ENCODE results near the gene MPST.
A peak's percentile ranks its signal among the peaks of the same experiment; 100 is the strongest.

MPST gene

GRCh38 chr22:37050913-37051312, 31.4 kb downstream of the MPST start:
- DNase-seq (ENCODE audit: low read depth): no peak
- no peak overlapping the region for H3K4me3 ChIP-seq (ENCODE audit: control insufficient read depth, low read depth, low read length)
- TF ChIP-seq CTCF (IDR thresholded peaks at IDR 0.05; ENCODE audit: control insufficient read depth, insufficient read depth, low read depth, low read length, missing control alignments): no peak

GRCh38 chr22:37051391-37052385, 32.1 kb downstream of the MPST start, which contains the start of gene KCTD17:
TSS of gene KCTD17 (plus strand) at chr22:37051742. CDS start at chr22:37051761, 19 bp downstream.
- TF ChIP-seq CTCF (IDR thresholded peaks at IDR 0.05; ENCODE audit: control insufficient read depth, insufficient read depth, low read depth, low read length, missing control alignments): no peak
- no peak for DNase-seq (ENCODE audit: low read depth)
- peak within 1 kb of the TSS; percentile 64 for H3K4me3 ChIP-seq (ENCODE audit: control insufficient read depth, low read depth, low read length)

- peak overlapping the region; percentile 64 for H3K4me3 ChIP-seq (ENCODE audit: control insufficient read depth, low read depth, low read length)
- TF ChIP-seq CTCF (IDR thresholded peaks at IDR 0.05; ENCODE audit: control insufficient read depth, insufficient read depth, low read depth, low read length, missing control alignments): no peak
- DNase-seq (ENCODE audit: low read depth): no peak
These were observed 33.1 kb downstream of the MPST start for GRCh38 chr22:37052386-37053309.

GRCh38 chr22:37053310-37054055, 33.9 kb downstream of the MPST start:
- no peak for TF ChIP-seq CTCF (IDR thresholded peaks at IDR 0.05; ENCODE audit: control insufficient read depth, insufficient read depth, low read depth, low read length, missing control alignments)
- DNase-seq (ENCODE audit: low read depth): no peak
- H3K4me3 ChIP-seq (ENCODE audit: control insufficient read depth, low read depth, low read length): no peak overlapping the region

GRCh38 chr22:37054056-37054395, 34.5 kb downstream of the MPST start:
- no peak for TF ChIP-seq CTCF (IDR thresholded peaks at IDR 0.05; ENCODE audit: control insufficient read depth, insufficient read depth, low read depth, low read length, missing control alignments)
- DNase-seq (ENCODE audit: low read depth): no peak

More at GRCh38 chr22:37054056-37054395, 34.5 kb downstream of the MPST start:
- H3K4me3 ChIP-seq (ENCODE audit: control insufficient read depth, low read depth, low read length): no peak overlapping the region

Measured in AG09309 (cell line).